NCI-H748 treated with DMSO at 0.1 percent for 48 hours (cell line): ENCODE data around the gene ANAPC2.

Experiments used
- DNase-seq: peaks from one replicate; lab custom pipeline; 2025; lab: John Stamatoyannopoulos, UW

ANAPC2 gene

GRCh38 chr9:137227054-137227852 is 38.9 kb upstream of the ANAPC2 start, which contains the start of gene RNF224:
Gene RNF224 (plus strand): TSS chr9:137227502. CDS start chr9:137228336, 834 bp downstream.
- DNase-seq: peak; percentile 31

GRCh38 chr9:137226338-137227053 is 38.1 kb upstream of the ANAPC2 start:
- no peak for DNase-seq

GRCh38 chr9:137225699-137226331 is 37.5 kb upstream of the ANAPC2 start:
- DNase-seq: no peak

- DNase-seq: no peak
These were observed 36.7 kb upstream of the ANAPC2 start, which contains the start of gene CYSRT1 for GRCh38 chr9:137224830-137225694. Gene CYSRT1 (plus strand): TSS chr9:137225174. CDS start chr9:137225622, 448 bp downstream.

GRCh38 chr9:137223078-137223970 is 35.0 kb upstream of the ANAPC2 start:
- DNase-seq: peak; percentile 77

- no peak for DNase-seq
These were observed 34.1 kb upstream of the ANAPC2 start, which contains the start of gene RNF208 for GRCh38 chr9:137222190-137223077. Gene RNF208 (minus strand): TSS chr9:137222240. CDS start chr9:137221212, 1,028 bp downstream.

- no peak for DNase-seq
These were observed 33.2 kb upstream of the ANAPC2 start for GRCh38 chr9:137221506-137222111.

GRCh38 chr9:137221095-137221505 is 32.7 kb upstream of the ANAPC2 start:
- no peak for DNase-seq

GRCh38 chr9:137220317-137221094 is 32.1 kb upstream of the ANAPC2 start:
- DNase-seq: no peak

- no peak for DNase-seq
These were observed 31.5 kb upstream of the ANAPC2 start for GRCh38 chr9:137219757-137220316.

GRCh38 chr9:137218754-137219271 is 30.5 kb upstream of the ANAPC2 start:
- DNase-seq: no peak

GRCh38 chr9:137218212-137218753 is 29.9 kb upstream of the ANAPC2 start:
- DNase-seq: no peak

- no peak for DNase-seq
These were observed 29.2 kb upstream of the ANAPC2 start for GRCh38 chr9:137217276-137218211.

GRCh38 chr9:137216188-137216965 is 28.0 kb upstream of the ANAPC2 start:
- DNase-seq: no peak
